HEK293T (cell line): ENCODE measurements around the gene VAV3.

Source experiments
- ARNT ChIP-seq: fragments of 450-650 bp; IDR thresholded peaks from 2 replicates; pipeline ENCODE4 v1.6.1; 2017; ENCODE audit warnings: mild to moderate bottlenecking
- BHLHE40 ChIP-seq: fragments of 450-650 bp; IDR thresholded peaks from 2 replicates; pipeline ENCODE4 v1.6.1; 2016; ENCODE audit warnings: mild to moderate bottlenecking, moderate library complexity, borderline replicate concordance
- ELF4 ChIP-seq: fragments of 450-650 bp; IDR thresholded peaks from 2 replicates; pipeline ENCODE4 v1.6.1; 2017; ENCODE audit warnings: antibody characterized with exemption
- FOXA1 ChIP-seq: fragments of 450-650 bp; IDR thresholded peaks from 2 replicates; pipeline ENCODE4 v1.6.1; 2016; ENCODE audit warnings: mild to moderate bottlenecking
- FOXK2 ChIP-seq: fragments of 450-650 bp; IDR thresholded peaks from 2 replicates; pipeline ENCODE4 v1.6.1; 2016; ENCODE audit warnings: mild to moderate bottlenecking
- FOXM1 ChIP-seq: fragments of 450-650 bp; IDR thresholded peaks from 2 replicates; pipeline ENCODE4 v1.6.1; 2017; ENCODE audit warnings: mild to moderate bottlenecking, borderline replicate concordance
- L3MBTL2 ChIP-seq: fragments of 450-650 bp; conservative IDR thresholded peaks from 2 replicates; pipeline ENCODE4 v1.6.1; 2016; ENCODE audit warnings: mild to moderate bottlenecking
- LEF1 ChIP-seq: fragments of 450-650 bp; IDR thresholded peaks from 2 replicates; pipeline ENCODE4 v1.6.1; 2017; ENCODE audit warnings: mild to moderate bottlenecking, borderline replicate concordance
- NFRKB ChIP-seq: fragments of 450-650 bp; IDR thresholded peaks from 2 replicates; pipeline ENCODE4 v1.6.1; 2016; ENCODE audit warnings: mild to moderate bottlenecking, moderate library complexity
- SP1 ChIP-seq: fragments of 450-650 bp; IDR thresholded peaks from 2 replicates; pipeline ENCODE4 v1.6.1; 2017
- SUZ12 ChIP-seq: fragments of 450-650 bp; IDR thresholded peaks from 2 replicates; pipeline ENCODE4 v1.6.1; 2016; ENCODE audit warnings: mild to moderate bottlenecking
- TARDBP ChIP-seq: fragments of 450-650 bp; IDR thresholded peaks from 2 replicates; pipeline ENCODE4 v1.6.1; 2016
- ZNF384 ChIP-seq: fragments of 450-650 bp; IDR thresholded peaks from 2 replicates; pipeline ENCODE4 v1.6.1; 2016
- TF ChIP-seq, protein P1 (sequence below): fragments of 450-650 bp; IDR thresholded peaks from 2 replicates; pipeline ENCODE4 v1.6.1; 2016

DNA sequence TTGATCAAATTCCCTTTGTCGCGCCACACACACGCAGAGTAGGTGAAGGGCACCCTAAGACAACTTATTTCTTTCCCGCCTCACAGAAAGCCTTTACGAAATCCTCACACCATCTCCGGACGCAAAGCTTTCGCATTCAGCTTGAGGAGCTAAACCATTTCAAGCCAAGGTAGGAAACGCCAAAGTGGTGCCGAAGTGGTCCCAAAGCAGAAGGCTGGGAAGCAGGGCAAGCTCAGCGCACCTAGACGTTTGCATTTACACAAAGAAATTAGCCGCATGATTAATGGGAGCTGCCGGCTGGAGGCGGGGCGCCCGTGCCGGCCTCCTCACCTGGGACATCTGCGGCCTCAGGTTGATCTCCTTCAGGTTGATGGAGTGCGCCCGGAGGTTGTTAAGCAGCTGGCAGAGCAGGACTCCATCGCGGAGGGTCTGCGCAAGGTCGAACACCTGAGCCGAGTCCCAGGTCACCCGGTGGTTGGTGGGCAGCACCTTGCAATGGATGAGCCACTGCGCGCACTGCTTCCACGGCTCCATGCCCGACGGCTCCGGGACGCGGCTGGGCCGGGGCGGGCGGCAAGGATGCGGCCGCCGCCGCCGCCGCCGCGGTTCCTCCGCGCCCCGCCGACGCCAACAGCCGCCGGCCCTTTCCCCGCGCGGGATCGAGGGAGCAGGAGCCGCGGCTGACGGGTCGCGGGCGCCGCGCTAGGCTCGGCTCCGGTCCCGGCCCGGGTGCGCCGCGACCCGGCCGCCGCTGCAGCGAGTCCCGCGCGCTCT lies 457 bp downstream of the VAV3 start:
- TF ChIP-seq BHLHE40 (no peak), FOXM1 (no peak), NFRKB (no peak), FOXK2 (no peak), SUZ12 (no peak), FOXA1 (no peak), ELF4 (no peak), ARNT (no peak), SP1 (no peak), LEF1 (no peak), ZNF384 (no peak), TARDBP (no peak), L3MBTL2 (no peak)
- TF ChIP-seq, protein P1, sequence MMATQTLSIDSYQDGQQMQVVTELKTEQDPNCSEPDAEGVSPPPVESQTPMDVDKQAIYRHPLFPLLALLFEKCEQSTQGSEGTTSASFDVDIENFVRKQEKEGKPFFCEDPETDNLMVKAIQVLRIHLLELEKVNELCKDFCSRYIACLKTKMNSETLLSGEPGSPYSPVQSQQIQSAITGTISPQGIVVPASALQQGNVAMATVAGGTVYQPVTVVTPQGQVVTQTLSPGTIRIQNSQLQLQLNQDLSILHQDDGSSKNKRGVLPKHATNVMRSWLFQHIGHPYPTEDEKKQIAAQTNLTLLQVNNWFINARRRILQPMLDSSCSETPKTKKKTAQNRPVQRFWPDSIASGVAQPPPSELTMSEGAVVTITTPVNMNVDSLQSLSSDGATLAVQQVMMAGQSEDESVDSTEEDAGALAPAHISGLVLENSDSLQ, result peak; percentile 31; the same call in 1 of the 2 replicates
